ENCODE results near the gene MAGI1.
A peak's percentile ranks its signal among the peaks of the same experiment; 100 is the strongest.

Gene MAGI1

DNA sequence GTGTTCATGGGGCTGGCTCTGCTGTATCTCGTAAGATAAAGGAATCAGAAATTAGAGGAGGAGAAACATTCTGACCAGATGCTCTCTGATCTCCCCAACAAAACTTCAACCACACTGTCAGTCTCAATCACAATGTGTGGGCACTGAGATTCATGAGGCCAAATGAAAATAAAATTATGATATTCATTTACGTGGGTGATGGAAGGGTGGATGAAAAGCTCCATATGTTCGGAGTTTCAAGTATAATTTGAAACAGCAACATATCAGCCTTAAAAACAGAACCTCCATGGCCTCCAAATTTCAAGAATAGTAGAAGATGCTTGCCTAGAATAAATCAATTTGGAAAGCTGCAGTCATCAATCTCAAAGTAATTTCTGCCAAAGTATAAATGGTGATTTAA, 363.7 kb downstream of the MAGI1 start:
- DNase-seq (ENCODE audit: low read depth, low spot score) = no peak
- H3K4me3 ChIP-seq (ENCODE audit: low read length) = no peak overlapping the region

DNA sequence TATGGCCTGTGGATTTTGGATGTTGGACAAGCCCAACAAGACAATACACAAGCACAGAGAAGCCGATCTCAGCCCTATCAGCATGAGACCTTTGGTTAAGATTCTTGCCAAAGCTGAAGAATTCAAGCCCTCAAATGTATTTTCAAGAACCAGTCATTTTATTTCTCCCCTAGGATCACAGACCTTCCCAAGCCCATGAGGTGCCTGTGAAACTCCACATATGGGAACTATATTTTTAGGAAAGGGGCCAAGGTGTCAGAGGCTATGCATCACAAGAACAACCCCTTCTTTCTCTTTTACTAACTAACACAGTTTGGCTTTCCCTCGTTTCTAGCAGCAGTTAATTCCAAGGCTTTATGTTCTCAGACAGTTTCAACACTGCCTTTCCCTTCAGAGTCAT, 364.5 kb downstream of the MAGI1 start:
- H3K4me3 ChIP-seq (ENCODE audit: low read length) = no peak overlapping the region
- no peak for DNase-seq (ENCODE audit: low read depth, low spot score)

DNA sequence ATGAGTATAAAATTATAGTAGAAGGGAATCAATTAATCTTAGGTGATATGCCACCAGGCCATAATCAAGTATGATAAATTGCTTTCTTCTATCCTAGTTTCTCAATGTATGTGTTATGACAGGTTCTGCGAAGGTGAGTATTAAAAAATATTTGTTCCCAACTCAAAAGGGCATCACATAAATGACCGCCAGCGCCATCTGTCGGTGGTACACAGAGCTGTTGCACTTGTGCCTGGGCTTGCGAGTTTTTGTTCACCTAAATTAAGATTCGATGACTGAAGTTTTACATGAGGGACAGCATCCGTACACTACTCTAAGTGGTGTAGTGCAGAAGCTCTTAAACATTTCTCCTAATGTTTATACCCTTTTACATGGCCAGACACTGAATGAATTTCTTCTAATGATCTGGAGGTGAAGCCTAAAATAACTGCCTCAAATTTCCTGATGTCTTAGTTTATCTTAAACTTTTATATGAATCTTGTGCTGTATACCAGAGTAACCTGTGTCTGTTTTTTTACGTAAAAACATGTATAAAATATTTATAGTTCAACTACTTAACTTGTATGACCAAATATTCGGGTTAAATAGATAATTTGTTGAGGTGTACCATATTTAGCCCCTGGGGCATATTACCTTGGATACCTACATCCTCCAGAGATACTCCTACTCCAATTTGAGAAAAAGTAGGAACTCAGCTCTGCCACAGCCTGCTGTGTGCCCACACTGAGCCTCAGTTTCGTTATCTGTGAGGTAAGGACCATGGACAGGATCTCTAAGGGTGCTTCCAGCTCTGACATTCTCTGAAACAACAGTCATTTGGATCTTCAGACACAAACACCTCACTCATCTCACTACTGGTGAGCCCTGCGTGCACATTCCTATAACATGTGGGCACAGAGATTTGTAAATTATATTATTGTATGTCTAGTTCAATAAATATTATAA, 365.6 kb downstream of the MAGI1 start:
- peak; percentile 14 for DNase-seq (ENCODE audit: low read depth, low spot score)
- no peak overlapping the region for H3K4me3 ChIP-seq (ENCODE audit: low read length)

DNA sequence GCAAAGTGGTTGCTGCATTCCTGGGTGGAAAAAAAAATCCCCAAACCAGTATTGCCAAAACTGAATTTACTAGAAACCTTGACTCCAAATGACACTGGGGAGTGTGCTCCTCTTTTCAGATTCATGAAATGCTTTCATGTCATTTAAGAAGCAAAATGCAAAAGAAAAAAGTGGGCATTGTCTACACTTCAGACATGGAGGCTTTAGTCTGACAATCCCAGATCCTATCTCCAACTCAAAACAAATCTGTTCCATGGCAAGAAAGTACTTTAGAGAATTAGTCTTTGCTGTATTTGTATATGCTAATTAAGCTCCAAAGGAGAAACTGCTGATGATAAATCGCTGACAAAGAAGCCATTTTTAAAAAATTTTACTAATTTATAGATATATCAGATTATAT, 366.7 kb downstream of the MAGI1 start:
- no peak overlapping the region for H3K4me3 ChIP-seq (ENCODE audit: low read length)
- DNase-seq (ENCODE audit: low read depth, low spot score) = no peak

DNA sequence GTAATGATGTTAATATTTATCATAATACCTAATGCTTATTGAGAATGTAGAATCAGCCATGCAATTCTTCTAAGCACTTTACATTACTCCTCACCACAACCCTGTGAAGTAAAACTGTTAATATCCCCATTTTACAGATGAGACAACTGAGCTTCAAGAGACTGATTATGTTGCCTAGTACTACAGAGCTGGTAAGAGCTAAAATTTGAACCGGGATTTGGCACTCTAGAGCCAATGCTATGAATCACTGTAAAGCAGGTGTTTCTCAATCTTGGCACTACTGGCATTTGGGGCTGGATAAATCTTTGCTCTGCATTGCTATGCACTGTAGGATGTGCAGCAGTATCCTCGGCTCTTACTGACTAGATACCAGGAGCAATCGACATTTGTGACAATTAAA, 367.7 kb downstream of the MAGI1 start:
- H3K4me3 ChIP-seq (ENCODE audit: low read length) = no peak overlapping the region
- no peak for DNase-seq (ENCODE audit: low read depth, low spot score)

DNA sequence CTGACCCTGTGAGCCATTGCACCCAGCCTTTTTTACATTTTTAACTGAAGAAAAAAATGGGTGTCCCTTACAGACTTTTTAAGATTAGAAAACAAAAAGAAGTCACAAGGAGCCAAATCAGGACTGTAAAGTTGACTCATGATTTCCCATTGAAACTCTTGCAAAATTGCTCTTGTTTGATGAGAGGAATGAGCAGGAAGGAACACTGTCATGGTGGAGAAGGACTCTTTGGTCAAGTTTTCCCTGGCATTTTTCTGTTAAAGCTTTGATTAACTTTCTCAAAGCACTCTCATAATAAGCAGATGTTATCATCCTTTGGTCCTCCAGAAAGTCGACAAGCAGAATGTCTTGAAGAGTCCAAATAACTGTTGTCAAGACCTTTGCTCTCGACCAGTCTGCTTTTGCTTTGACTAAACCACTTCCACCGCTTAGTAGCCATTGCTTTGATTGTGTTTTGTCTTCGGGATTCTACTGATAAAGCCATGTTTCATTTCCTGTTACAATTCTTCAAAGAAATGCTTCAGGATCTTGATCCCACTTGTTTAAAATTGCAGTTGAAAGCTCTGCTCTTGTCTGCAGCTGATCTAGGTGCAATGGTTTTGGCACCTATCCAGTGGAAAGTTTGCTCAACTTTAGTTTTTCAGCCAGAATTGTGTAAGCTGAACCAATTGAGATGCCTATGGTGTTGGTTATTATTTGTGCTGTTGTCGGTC, 369.4 kb downstream of the MAGI1 start:
- DNase-seq (ENCODE audit: low read depth, low spot score) = peak; percentile 2
- H3K4me3 ChIP-seq (ENCODE audit: low read length) = no peak overlapping the region

DNA sequence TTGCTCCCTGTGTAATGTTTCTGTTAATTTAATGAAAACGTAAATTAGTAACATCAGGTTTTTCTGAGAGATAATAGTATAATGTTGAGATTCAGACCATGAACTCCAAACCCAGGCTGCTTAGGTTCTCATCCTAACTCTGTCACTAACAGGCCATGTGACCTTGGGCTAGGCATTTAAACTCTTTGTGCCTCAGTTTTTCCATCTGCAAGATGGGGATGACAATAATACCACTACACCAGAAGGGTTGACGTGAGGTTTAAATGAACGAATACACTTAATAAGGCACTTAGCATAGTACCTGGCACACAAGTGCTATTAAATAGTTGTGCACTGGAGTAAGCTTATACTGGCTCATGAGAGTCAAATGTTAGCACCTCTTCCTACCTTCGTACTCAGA, 370.8 kb downstream of the MAGI1 start:
- no peak for DNase-seq (ENCODE audit: low read depth, low spot score)
- H3K4me3 ChIP-seq (ENCODE audit: low read length) = no peak overlapping the region

DNA sequence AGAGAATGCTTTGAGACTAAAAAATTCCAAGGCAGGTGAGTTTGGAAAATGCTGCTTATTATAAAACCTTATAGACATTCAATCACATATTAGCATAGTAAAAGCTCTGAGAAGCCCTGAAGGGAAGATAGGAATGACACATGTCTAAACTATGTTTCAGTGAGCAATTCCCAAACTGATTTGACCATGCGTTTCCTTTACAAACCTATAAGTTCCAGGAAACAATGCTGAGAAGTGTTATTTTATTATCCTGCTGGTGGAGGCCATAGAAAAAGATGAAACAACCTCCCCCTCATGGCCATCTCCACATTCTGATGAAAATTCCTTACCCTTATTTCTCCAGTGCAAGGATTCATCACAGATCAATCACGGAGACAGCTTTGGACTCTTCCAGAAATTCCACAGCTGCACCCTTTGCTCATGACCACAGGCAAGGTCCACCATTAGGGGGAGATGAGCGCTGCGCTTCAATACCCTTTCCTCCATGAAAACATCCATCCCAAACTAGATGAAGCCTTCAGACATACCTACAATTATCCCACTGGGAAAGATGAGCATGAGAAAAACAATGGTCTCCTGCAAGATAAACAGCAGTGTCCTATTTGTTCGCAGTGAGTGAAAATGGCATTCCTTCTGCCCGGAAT, 372.1 kb downstream of the MAGI1 start:
- DNase-seq (ENCODE audit: low read depth, low spot score) = no peak

DNA sequence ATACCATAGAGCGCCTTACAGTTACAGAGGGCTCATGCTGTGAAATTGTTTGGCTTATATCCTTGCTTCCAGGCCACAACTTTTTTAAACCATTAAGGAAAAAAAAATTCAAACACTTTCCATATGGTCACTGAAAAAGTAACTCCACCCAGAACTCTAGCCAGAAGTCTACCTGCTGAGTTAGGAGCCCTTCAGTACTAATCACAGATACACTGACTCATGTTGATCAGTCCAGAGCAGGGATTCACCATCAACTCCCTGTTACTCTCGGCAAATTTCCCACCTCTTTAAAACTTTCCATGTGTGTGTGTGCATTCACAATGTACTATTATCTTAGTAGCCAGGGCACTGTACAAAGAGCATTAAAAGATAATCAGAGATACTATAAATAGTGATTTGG, 372.8 kb downstream of the MAGI1 start:
- no peak for DNase-seq (ENCODE audit: low read depth, low spot score)

More for the DNA sequence above, 372.1 kb downstream of the MAGI1 start:
- no peak overlapping the region for H3K4me3 ChIP-seq (ENCODE audit: low read length)

DNA sequence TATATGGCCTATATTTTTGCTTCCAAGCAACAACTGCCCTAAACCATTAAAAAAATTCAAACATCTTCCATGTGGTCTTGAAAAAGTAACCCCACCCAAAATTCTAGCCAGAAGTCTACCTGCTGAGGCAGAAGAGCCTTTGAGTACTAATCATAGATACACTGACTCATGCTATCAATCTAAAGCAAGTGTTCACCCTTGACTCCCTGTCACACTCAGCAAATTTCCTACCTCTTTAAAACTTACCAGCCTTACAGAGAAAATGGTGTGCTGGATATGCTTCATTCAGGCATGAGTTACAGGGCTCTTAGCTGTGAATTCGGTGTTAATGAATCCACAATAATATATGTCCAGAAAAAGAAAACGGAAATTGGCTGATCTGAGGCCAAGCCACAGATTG, 373.8 kb downstream of the MAGI1 start:
- no peak for DNase-seq (ENCODE audit: low read depth, low spot score)
- no peak overlapping the region for H3K4me3 ChIP-seq (ENCODE audit: low read length)

More for the DNA sequence above, 372.8 kb downstream of the MAGI1 start:
- H3K4me3 ChIP-seq (ENCODE audit: low read length) = no peak overlapping the region

DNA sequence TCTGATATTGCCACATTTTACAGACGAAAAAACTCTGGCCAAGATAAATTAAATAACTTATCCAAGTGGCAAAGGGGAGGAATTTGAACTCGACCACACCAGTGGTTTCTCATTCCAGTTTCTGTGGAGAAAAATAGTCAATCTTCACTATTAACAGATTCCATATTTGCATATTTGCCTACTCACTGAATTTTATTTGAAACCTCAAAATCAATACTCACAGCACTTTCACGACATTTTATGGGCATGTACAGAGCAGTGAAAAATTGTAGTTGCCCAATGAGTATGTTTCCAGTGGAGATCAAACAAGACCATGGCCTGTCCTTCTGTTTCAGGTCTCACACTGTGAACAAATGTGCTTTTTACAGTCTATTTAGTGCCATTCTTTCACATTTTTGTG, 374.3 kb downstream of the MAGI1 start:
- no peak for DNase-seq (ENCODE audit: low read depth, low spot score)
- no peak overlapping the region for H3K4me3 ChIP-seq (ENCODE audit: low read length)

DNA sequence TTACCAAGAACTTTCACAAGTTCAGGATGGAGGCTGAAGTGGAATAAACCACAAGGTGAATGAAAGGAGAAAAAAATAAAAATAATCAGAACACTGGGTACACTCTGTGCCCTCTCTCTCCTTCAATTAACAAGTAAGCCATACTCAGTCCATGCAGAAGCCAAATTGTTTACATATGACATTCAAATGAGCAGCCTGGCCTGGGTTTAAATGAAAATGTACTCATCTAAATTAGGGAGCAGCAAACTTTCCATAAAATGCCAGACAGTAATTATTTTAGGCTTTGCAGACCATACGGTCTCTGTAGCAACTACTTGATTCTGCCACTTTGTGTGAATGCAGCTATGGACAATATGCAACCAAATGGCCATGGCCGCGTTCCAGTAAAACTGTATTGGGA, 376.6 kb downstream of the MAGI1 start:
- no peak for DNase-seq (ENCODE audit: low read depth, low spot score)
- H3K4me3 ChIP-seq (ENCODE audit: low read length) = no peak overlapping the region

DNA sequence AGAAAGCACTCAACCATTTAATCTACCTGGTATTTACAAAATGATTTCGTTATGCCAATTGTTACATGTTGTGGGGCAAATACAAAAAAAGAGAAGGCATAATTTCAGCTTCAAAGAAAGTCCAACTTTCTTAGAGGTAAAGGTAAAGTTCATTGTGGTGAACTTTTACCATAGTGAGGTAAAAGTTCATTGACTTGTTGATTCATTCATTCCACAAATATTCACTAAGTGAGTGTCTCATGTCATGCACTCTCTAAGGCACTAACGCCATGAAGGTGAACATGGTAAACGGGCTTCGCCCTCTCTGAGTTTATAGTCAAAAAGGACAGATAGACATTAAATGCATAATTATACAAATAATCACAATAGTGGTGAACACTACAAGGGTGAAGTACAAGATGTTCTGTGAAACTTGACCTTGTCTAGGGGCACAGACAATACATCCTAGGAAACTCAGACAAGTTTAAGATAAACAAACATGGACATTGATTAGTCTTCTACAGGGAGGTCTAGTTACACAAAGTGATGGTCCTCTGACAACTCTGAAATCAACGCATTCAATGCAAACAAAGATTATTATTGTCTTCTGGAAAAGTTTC, 378.6 kb downstream of the MAGI1 start:
- DNase-seq (ENCODE audit: low read depth, low spot score) = no peak

DNA sequence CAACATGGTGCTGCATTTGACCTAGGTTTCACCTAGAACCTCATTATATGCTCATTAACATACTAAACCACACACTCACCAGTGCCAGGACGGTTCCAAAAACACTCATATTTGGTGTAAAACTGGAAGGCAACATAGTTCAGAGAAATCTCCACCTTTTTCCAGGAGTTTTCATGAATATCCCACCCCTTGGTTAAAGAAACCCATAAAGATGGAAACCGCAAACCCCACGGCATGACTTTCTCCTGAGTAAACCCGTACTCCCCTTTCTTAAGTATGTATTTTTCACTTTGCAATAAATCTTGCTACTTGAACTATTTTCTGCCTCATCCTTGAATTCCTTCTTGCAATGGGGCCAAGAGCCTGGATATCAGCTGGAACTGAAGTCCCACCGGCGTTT, 379.3 kb downstream of the MAGI1 start:
- no peak overlapping the region for H3K4me3 ChIP-seq (ENCODE audit: low read length)

More for the DNA sequence above, 378.6 kb downstream of the MAGI1 start:
- no peak overlapping the region for H3K4me3 ChIP-seq (ENCODE audit: low read length)

DNA sequence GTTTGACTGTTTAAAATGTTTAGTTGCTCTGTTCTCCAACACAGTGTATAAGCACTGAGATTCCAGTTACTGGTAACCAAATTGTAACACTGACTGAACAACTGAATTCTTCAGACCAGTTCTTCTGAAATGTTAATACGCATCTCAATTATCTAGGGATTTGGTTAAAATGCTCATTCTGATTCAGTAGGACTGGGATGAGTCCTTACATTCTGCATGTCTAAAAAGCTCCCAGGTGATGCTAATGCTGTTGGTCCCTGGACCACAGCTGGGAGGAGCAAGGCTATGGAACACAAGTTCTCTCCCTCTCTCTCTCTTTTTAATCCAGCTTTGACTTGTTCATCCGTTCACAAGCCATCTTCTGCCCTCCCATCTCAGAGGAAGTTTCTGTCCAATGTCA, 380.3 kb downstream of the MAGI1 start:
- H3K4me3 ChIP-seq (ENCODE audit: low read length) = no peak overlapping the region
- no peak for DNase-seq (ENCODE audit: low read depth, low spot score)

More for the DNA sequence above, 379.3 kb downstream of the MAGI1 start:
- DNase-seq (ENCODE audit: low read depth, low spot score) = no peak

DNA sequence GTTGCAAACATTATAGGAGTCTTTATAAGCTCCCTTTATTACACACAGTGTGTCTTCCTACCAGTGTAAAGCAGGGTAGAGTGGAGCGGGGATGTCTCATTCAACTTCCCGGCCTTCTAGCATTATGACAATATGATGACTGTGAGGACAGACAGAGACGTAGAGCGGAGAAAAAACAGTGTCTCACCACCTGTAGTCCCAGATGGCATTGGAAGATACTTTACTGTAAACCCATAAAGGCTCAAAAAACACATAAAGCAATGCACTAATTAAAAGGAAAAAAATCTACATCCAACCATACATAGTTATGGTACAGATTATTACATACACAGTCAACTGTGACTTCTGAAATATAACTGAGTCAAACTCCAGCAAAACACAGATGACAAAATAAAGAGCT, 383.7 kb downstream of the MAGI1 start:
- DNase-seq (ENCODE audit: low read depth, low spot score) = no peak
- H3K4me3 ChIP-seq (ENCODE audit: low read length) = no peak overlapping the region

DNA sequence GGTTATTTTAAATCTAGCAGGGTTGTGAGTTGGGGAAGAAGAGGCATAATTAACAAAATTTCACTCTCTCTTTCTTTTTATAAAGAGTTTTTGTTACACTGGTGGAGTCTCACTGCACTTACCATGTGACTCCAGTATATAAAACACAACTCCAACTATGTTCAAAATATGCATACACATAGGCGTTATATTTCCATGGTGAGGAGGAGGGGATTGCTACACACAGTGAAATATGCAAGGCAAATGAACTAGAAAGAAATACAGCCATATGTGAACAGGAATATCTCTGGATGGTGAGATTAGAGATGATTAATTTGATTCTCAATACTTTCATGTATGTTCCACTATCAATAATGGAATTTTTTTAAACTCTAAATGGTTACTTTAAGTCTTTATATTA, 385.0 kb downstream of the MAGI1 start:
- H3K4me3 ChIP-seq (ENCODE audit: low read length) = no peak overlapping the region
- no peak for DNase-seq (ENCODE audit: low read depth, low spot score)

DNA sequence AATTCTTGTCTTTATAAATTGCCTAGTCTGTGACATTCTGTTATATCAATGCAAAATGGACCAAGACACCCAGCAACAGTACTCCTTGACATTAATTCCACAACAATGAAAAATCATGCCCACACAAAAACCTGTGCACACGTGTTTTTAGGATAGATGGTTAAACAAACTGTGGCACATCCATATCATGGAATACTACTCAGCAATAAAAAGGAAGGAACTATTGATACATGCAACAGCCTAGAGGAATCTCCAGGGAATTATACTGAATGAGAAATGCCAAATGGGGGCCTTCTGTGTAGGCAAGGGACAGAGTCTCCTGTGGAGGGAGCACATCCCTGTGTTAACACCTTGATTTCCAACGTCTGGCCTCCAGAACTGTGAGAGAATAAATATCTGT, 388.5 kb downstream of the MAGI1 start:
- no peak overlapping the region for H3K4me3 ChIP-seq (ENCODE audit: low read length)
- DNase-seq (ENCODE audit: low read depth, low spot score) = no peak

DNA sequence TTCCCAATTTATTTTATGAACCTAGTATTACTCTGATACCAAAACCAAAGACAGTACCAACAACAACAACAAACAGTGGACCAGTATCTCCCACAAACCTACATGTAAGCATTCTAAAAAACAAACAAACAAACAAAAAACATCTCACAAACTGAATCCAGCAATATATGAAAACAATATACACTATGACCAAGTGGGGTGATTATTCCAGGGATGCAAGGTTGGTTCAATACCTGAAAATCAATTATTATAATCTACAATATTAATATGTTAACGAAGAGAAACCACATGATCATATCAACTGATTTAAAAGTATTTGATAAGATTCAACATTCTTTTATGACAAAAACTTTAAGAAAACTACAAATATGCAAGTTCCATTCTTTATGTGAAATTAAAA, 391.3 kb downstream of the MAGI1 start:
- no peak overlapping the region for H3K4me3 ChIP-seq (ENCODE audit: low read length)
- no peak for DNase-seq (ENCODE audit: low read depth, low spot score)

DNA sequence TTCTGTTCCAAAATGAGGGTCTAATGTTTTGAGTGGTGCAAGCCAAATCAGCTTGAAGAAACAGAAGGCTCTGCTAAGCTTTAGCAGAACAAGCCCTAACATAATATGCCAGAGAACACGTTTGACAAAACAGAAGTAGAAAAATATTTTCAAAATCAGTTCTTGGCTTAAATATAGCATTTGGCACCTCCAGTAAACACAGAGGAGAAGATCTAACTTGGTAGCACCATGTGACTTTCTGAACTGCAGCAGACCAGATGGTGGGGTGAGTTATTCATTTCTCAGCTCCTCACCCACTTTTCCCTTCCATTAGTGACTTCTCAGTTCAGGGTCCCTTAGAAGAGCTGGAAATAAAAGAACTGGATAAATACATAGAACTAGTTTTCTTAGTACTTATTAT, 395.8 kb downstream of the MAGI1 start:
- DNase-seq (ENCODE audit: low read depth, low spot score) = no peak
- no peak overlapping the region for H3K4me3 ChIP-seq (ENCODE audit: low read length)

Measured in Jurkat, Clone E6-1 (cell line).